GM12878 (cell line): ENCODE measurements around the gene IRGC. TPM values are rescaled to one million over a fixed set of nuclear protein-coding genes. Genes with fewer than 3 reads are reported as not detected.

Experiments
- ATAC-seq: fragments of 200-7000 bp; cut with Tn5 transposase; 3 replicates; pipeline ENCODE4 v1.9.1; 2020; ENCODE audit warnings: mild to moderate bottlenecking, moderate library complexity
- BruUV-seq: library from RNA; stranded (reverse); fragments of 400-500 nt; replicated peaks from 2 replicates; lab custom pipeline; 2021; lab: Mats Ljungman, UMichigan
- CTCF ChIA-PET: fragments of 300-600 bp; sonication (Branson Sonifier 250); formaldehyde crosslinking; extraction: SDS; loops from one replicate; lab custom pipeline; 2021; ENCODE audit warnings: inconsistent platforms; lab: Yijun Ruan, JAX
- POLR2A ChIA-PET: fragments of 350-600 bp; formaldehyde crosslinking; extraction: SDS; loops from one replicate; lab custom pipeline; 2021; ENCODE audit warnings: inconsistent platforms; lab: Charles Lee
- RAD21 ChIA-PET: fragments of 300-600 bp; sonication (Branson Sonifier 250); formaldehyde crosslinking; loops from one replicate; lab custom pipeline; 2023; ENCODE audit warnings: antibody characterized with exemption; ENCODE audit not compliant: unreplicated experiment; lab: Charles Lee
- SMC1A ChIA-PET: fragments of 300-600 bp; sonication (Branson Sonifier 250); formaldehyde crosslinking; loops from one replicate; lab custom pipeline; 2023; ENCODE audit not compliant: unreplicated experiment, uncharacterized antibody; lab: Charles Lee
- DNase-seq: peaks from one replicate; pipeline ENCODE4 v3.0.0-alpha.2; 2011; ENCODE audit warnings: low read depth, low spot score
- FAIRE-seq: peaks from 3 replicates; lab custom pipeline; 2011; peaks lifted over from hg19 to GRCh38; lab: Jason Lieb, UNC
- H2AFZ ChIP-seq: 2 replicates; pipeline ENCODE4 v1.6.0; 2011; ENCODE audit warnings: low read depth, low read length, control low read depth; ENCODE audit not compliant: control insufficient read depth
- H3K27ac ChIP-seq: 2 replicates; pipeline ENCODE4 v1.5.1; 2011; ENCODE audit warnings: control low read depth; ENCODE audit not compliant: control insufficient read depth, insufficient read depth
- H3K27me3 ChIP-seq, 2 experiments: replicated peaks in 1 of 2; 2 replicates each; pipeline versions ENCODE4 v1.6.0 to v1.6.1; 2011; ENCODE audit warnings: low read length in 1 of 2; ENCODE audit not compliant: control insufficient read depth in 2 of 2, insufficient read depth in 2 of 2
- H3K36me3 ChIP-seq, 2 experiments: 2 replicates each; pipeline ENCODE4 v1.5.1; 2011; ENCODE audit warnings: low read length in 1 of 2; ENCODE audit not compliant: control insufficient read depth in 2 of 2, insufficient read depth in 2 of 2
- H3K4me1 ChIP-seq: 2 replicates; pipeline ENCODE4 v1.6.1; 2011; ENCODE audit warnings: mild to moderate bottlenecking, low read length, moderate library complexity, mixed read lengths; ENCODE audit not compliant: control insufficient read depth, insufficient read depth
- H3K4me2 ChIP-seq: 2 replicates; pipeline ENCODE4 v1.6.0; 2011; ENCODE audit warnings: control low read depth; ENCODE audit not compliant: control insufficient read depth, insufficient read depth
- H3K4me3 ChIP-seq: fragments of 200-600 bp; sonication (generic); 2 replicates; pipeline ENCODE4 v1.5.1; 2016
- H3K79me2 ChIP-seq: 2 replicates; pipeline ENCODE4 v1.6.0; 2011; ENCODE audit warnings: low read length; ENCODE audit not compliant: control insufficient read depth, insufficient read depth
- H3K9ac ChIP-seq: 2 replicates; pipeline ENCODE4 v1.8.0; 2011; ENCODE audit warnings: low read length, control low read depth, mixed read lengths; ENCODE audit not compliant: control insufficient read depth, insufficient read depth
- H3K9me3 ChIP-seq: replicated peaks from 3 replicates; pipeline ENCODE4 v1.5.1; 2011; ENCODE audit warnings: mild to moderate bottlenecking, low read length; ENCODE audit not compliant: control insufficient read depth, insufficient read depth
- H4K20me1 ChIP-seq: 2 replicates; pipeline ENCODE4 v1.6.0; 2011; ENCODE audit not compliant: control insufficient read depth, insufficient read depth
- BCL3 ChIP-seq: IDR thresholded peaks from 2 replicates; pipeline ENCODE4 v1.6.1; 2011; ENCODE audit warnings: borderline replicate concordance, low read depth, mild to moderate bottlenecking, moderate library complexity, low read length; ENCODE audit not compliant: insufficient read depth, poor library complexity, severe bottlenecking
- EED ChIP-seq: sonication (generic); IDR thresholded peaks from 2 replicates; pipeline ENCODE4 v1.6.1; 2016; ENCODE audit warnings: antibody characterized with exemption, low read depth
- EP300 ChIP-seq, 2 experiments: fragments of 150-350 bp in 1 of 2; IDR thresholded peaks; 2 replicates each; pipeline ENCODE4 v1.6.1; 2011 to 2012; ENCODE audit warnings: low read depth in 2 of 2, low read length in 2 of 2, borderline replicate concordance in 1 of 2, improper control_type of control experiment in 1 of 2, inconsistent platforms in 1 of 2; ENCODE audit not compliant: control insufficient read depth in 1 of 2
- FOS ChIP-seq: IDR thresholded peaks from 3 replicates; pipeline ENCODE4 v1.6.1; 2011; ENCODE audit warnings: borderline replicate concordance; ENCODE audit not compliant: insufficient read length; ENCODE audit errors: extremely low read depth
- GATAD2B ChIP-seq: fragments of 450-650 bp; conservative IDR thresholded peaks from 2 replicates; pipeline ENCODE4 v1.6.1; 2017; ENCODE audit warnings: low read depth, mild to moderate bottlenecking, moderate library complexity
- HDAC2 ChIP-seq: fragments of 200-600 bp; sonication (generic); IDR thresholded peaks from 2 replicates; pipeline ENCODE4 v1.6.1; 2017
- HDGF ChIP-seq: fragments of 450-650 bp; IDR thresholded peaks from 2 replicates; pipeline ENCODE4 v1.6.1; 2016; ENCODE audit warnings: antibody characterized with exemption
- HSF1 ChIP-seq: fragments of 150-350 bp; IDR thresholded peaks from 2 replicates; pipeline ENCODE4 v1.6.1; 2014; ENCODE audit warnings: mild to moderate bottlenecking, low read depth, low read length
- IKZF1 ChIP-seq: fragments of 450-650 bp; conservative IDR thresholded peaks from 2 replicates; pipeline ENCODE4 v1.6.1; 2017; ENCODE audit warnings: antibody characterized with exemption, mild to moderate bottlenecking
- JUND ChIP-seq: IDR thresholded peaks from 2 replicates; pipeline ENCODE4 v1.6.1; 2012; ENCODE audit warnings: low read depth, mild to moderate bottlenecking, low read length, improper control_type of control experiment, moderate library complexity
- KAT2A ChIP-seq: conservative IDR thresholded peaks from 2 replicates; pipeline ENCODE4 v1.6.1; 2011; ENCODE audit warnings: low read depth, low read length; ENCODE audit not compliant: control insufficient read depth
- MEF2A ChIP-seq: IDR thresholded peaks from 2 replicates; pipeline ENCODE4 v1.6.1; 2011; ENCODE audit warnings: low read depth, mild to moderate bottlenecking, low read length, moderate library complexity; ENCODE audit not compliant: insufficient read depth
- MTA2 ChIP-seq: fragments of 450-650 bp; IDR thresholded peaks from 2 replicates; pipeline ENCODE4 v1.6.1; 2016; ENCODE audit warnings: low read depth, mild to moderate bottlenecking, moderate library complexity
- NRF1 ChIP-seq: conservative IDR thresholded peaks from 2 replicates; pipeline ENCODE4 v1.6.1; 2011; ENCODE audit warnings: mild to moderate bottlenecking, low read depth, low read length, improper control_type of control experiment
- PAX8 ChIP-seq: fragments of 450-650 bp; IDR thresholded peaks from 2 replicates; pipeline ENCODE4 v1.6.1; 2017; ENCODE audit warnings: mild to moderate bottlenecking, moderate library complexity
- POU2F2 ChIP-seq: IDR thresholded peaks from 3 replicates; pipeline ENCODE4 v1.6.1; 2011; ENCODE audit warnings: low read depth, mild to moderate bottlenecking, low read length, borderline replicate concordance
- RUNX3 ChIP-seq: IDR thresholded peaks from 2 replicates; pipeline ENCODE4 v1.6.1; 2012; ENCODE audit warnings: low read length, inconsistent platforms
- SMAD1 ChIP-seq: fragments of 450-650 bp; IDR thresholded peaks from 2 replicates; pipeline ENCODE4 v1.6.1; 2018; ENCODE audit warnings: mild to moderate bottlenecking, low read depth; ENCODE audit not compliant: partially characterized antibody
- SMC3 ChIP-seq: IDR thresholded peaks from 2 replicates; pipeline ENCODE4 v1.6.1; 2011; ENCODE audit warnings: low read length, improper control_type of control experiment, borderline replicate concordance
- SREBF2 ChIP-seq: IDR thresholded peaks from 2 replicates; pipeline ENCODE4 v1.6.1; 2012; ENCODE audit warnings: mild to moderate bottlenecking, low read length
- WGBS: methylation state at CpG from one replicate; pipeline ENCODE4 v1.1.6; 2016; ENCODE audit warnings: low lambda C conversion rate; ENCODE audit not compliant: insufficient replicate concordance, insufficient coverage; ENCODE audit errors: missing lambda C conversion rate; 5-methylcytosine and 5-hydroxymethylcytosine counted together
- in situ Hi-C: fragments of 300-500 bp; cut with MboI; formaldehyde crosslinking; loops from 9 replicates; pipeline ENCODE4 v1.14.3; 2018; ENCODE audit warnings: mixed read lengths
- intact Hi-C: fragments of 100-400 bp; cut with micrococcal nuclease; formaldehyde crosslinking; loops from one replicate; pipeline ENCODE4 v1.14.2; 2022; ENCODE audit not compliant: unreplicated experiment
- polyA plus RNA-seq, 11 experiments: library from polyadenylated mRNA; depleted of rRNA in 4 of 11; unstranded in 6 of 11; stranded (reverse) in 5 of 11; fragments of >200 nt; fragmentation: Nextera tagmentation in 4 of 11; fragmentation: Illumina TruSeq in 1 of 11; extraction: Ambion mirVana in 4 of 11; extraction: Trizol in 1 of 11; gene quantifications; 1 replicate in 1 of 11; 2 replicates in 10 of 11; pipeline versions ENCODE4 v1.2.1 to v1.2.3, GENCODE V29; 2011 to 2016; ENCODE audit warnings: inconsistent platforms in 2 of 11, missing spikeins in 2 of 11, low read depth in 1 of 11
- total RNA-seq, 4 experiments: library from RNA; depleted of rRNA in 3 of 4; stranded (reverse); fragments of >200 nt in 3 of 4; fragmentation: Illumina TruSeq in 1 of 4; extraction: Trizol in 1 of 4; gene quantifications; 2 replicates each; pipeline versions ENCODE4 v1.2.1 to v1.2.3, GENCODE V29; 2013 to 2021

IRGC gene
- total and polyA plus RNA-seq, 10 of the 15 experiments (the other 5 are each of a cell fraction or from before 2014, with no cell fraction given), result 0.04 TPM; not detected in 9

DNA sequence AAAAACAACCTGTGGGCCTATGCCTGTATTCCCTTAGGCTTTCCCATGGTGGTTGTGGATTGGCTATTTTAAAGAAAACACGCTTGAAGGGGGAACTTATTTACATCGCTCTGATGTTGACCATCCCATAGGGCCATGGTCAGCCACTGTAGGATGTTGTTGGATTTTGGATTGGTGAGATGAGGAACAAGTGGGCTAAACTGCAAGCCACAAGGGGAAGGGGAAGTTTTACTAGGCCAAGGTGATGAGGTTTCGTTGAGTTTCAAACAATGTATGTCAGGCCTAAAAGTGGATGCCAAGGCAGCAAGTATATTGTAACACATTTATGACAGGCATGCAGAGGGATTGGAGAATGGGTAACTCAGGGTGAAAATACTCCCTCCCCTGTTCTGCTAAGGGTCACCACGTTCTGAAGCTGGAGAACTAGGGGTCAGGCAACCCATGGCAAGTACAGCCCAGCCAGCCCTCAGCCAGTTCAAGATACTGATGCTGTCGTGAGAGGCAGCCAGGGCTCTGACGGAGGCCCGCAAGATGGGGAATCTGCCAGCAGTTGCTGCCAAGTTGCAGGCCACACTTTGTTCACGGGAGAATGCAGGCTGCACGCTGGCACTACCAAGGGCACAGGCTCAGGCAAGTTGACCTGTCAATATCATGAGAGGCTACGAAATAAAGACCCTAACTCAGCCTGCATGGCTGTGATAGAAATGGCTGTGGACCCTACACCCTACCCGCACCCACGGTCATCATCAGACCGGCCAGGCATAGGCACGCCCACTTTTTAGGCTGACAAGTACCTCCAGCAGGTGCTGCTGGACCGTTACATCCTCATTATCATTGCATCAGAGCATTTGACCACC, 11.1 kb downstream of the IRGC start:
- Histone ChIP-seq H3K27me3 (no peaks in the 10 kb centered on the region), H3K79me2 (no peaks in the 10 kb centered on the region), H3K36me3 (peaks cover 7 to 10% of the 10 kb centered on the region in 2 experiments; a peak in 3 of 4 replicates), H4K20me1 (no peaks in the 10 kb centered on the region), H3K9ac (no peak overlapping the region), H2AFZ (no peak overlapping the region), H3K27ac (peak overlapping the region; percentile 6; the same call in 1 of the 2 replicates), H3K4me3 (no peak overlapping the region), H3K4me1 (peaks cover 26% of the 10 kb centered on the region), H3K4me2 (peak overlapping the region; percentile 43)
- no TSS peak for BruUV-seq
- DNase-seq (peak; percentile 20), ATAC-seq (peak; percentile 56), FAIRE-seq (no peak)
- CTCF ChIA-PET, result interaction anchor here (2.0 to 2.8 kb wide), 2 partner anchors 18 to 58 kb away, joined by 9 to 13 read pairs; no protein-coding TSS in a partner anchor
- SMC1A ChIA-PET, result interaction anchor here (1.2 to 1.8 kb wide), 4 partner anchors 9 to 83 kb away, joined by 3 to 9 read pairs (median 4); no protein-coding TSS in a partner anchor
- WGBS, result 58% methylated on average over 15 of the region's 15 CpGs
- RAD21 ChIA-PET, result interaction anchor here (0.6 to 2.3 kb wide), 3 partner anchors 19 to 58 kb away, joined by 3 to 30 read pairs (median 4); no protein-coding TSS in a partner anchor
- in situ Hi-C loops (no loop called here), intact Hi-C loops (no loop called here)
- TF ChIP-seq BCL3 (no peak), KAT2A (no peak), PAX8 (no peak), MEF2A (no peak), NRF1 (no peak), JUND (no peak), SMAD1 (no peak), RUNX3 (peak; percentile 51; the same call in 1 of the 2 replicates), SMC3 (no peak), GATAD2B (no peak), FOS (no peak), EP300 (IDR thresholded peaks at IDR 0.05; ENCODE audit: borderline replicate concordance in 1 of 2, control insufficient read depth in 1 of 2, low read depth in 2 of 2, low read length in 2 of 2) (no peak), EED (0 out of 2 replicates have a peak, but pooled peaks have one; percentile 26), MTA2 (no peak), HDGF (no peak), IKZF1 (peak; percentile 14; the same call in 1 of the 2 replicates), SREBF2 (no peak), HSF1 (no peak), HDAC2 (no peak), POU2F2 (no peak)
- TF ChIP-seq, all 136 proteins: peak for 3
- H3K9me3 ChIP-seq, result no peaks in the 10 kb centered on the region
- POLR2A ChIA-PET, result interaction anchor here (0.7 to 1.7 kb wide), 5 partner anchors 29 to 59 kb away, joined by 3 to 6 read pairs (median 4); partner anchors contain the start of gene PLAUR
